NT2/D1 (cell line): ENCODE measurements around the gene LATS1.

Experiments used
- YY1 ChIP-seq: IDR thresholded peaks from 2 replicates; pipeline ENCODE4 v1.6.1; 2011; ENCODE audit not compliant: insufficient read length, insufficient read depth
- ZNF274 ChIP-seq: IDR thresholded peaks from 2 replicates; pipeline ENCODE4 v1.6.1; 2011; ENCODE audit warnings: mild to moderate bottlenecking, low read depth, low read length

DNA sequence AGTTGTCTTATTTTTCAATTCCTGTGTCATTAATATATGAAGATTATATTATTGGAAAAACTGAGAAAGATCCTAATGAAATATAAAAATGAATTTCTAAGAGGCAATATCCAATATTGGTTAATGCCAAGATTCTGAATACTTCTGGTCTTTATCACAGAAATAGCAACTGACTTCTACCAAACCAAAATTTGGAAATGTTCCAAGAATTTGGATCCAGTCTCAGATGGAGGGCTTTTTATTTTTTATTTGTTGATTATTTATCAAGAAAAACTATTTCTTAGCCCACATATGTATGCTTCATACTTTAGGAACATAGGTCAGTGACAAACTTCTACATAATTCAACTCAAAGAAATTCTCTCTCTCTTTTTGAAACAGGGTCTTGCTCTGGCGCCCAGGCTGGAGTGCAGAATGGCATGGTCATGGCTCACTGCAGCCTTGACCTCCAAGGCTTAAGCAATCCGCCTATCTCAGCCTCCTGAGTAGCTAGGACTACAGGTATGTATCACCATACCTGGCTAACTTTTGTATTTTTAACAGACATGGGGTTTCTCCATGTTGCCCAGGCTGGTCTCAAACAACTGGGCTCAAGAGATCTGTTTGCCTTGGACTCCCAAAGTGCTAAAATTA lies 15.3 kb upstream of the LATS1 start:
- TF ChIP-seq YY1 = no peak
- TF ChIP-seq ZNF274 = no peak
